HepG2 (cell line): ENCODE measurements around the gene ADH1B. TPM values are rescaled to one million over a fixed set of nuclear protein-coding genes. Genes with fewer than 3 reads are reported as not detected.

Source experiments
- ATAC-seq: fragments of 200-7000 bp; cut with Tn5 transposase; 3 replicates; pipeline ENCODE4 v1.9.1; 2020; ENCODE audit warnings: mild to moderate bottlenecking, moderate library complexity
- BruUV-seq: library from RNA; stranded (reverse); fragments of 400-500 nt; replicated peaks from 2 replicates; lab custom pipeline; 2021; lab: Mats Ljungman, UMichigan
- CTCF ChIA-PET: fragments of 300-600 bp; formaldehyde crosslinking; extraction: SDS; loops from one replicate; lab custom pipeline; 2021; ENCODE audit warnings: low total read pairs, inconsistent platforms, low intra/inter-chr PET ratio; lab: Yijun Ruan, JAX
- POLR2A ChIA-PET: fragments of 350-600 bp; sonication (Branson Sonifier 250); formaldehyde crosslinking; loops from one replicate; lab custom pipeline; 2020; ENCODE audit warnings: antibody characterized with exemption, inconsistent platforms; lab: Yijun Ruan, JAX
- DNase-seq: peaks from one replicate; pipeline ENCODE4 v3.0.0-alpha.2; 2015; ENCODE audit warnings: low spot score
- FAIRE-seq: peaks from 3 replicates; lab custom pipeline; 2011; peaks lifted over from hg19 to GRCh38; lab: Jason Lieb, UNC
- H2AFZ ChIP-seq: one replicate; pipeline ENCODE4 v1.6.1; 2011; ENCODE audit warnings: low read length, inconsistent platforms
- H3K27ac ChIP-seq: fragments of 300-600 bp; 3 replicates; pipeline ENCODE4 v1.8.0; 2011; ENCODE audit warnings: mixed run types, mild to moderate bottlenecking, mixed read lengths, low read length, inconsistent platforms; ENCODE audit not compliant: insufficient read depth; ENCODE audit errors: extremely low read length
- H3K27me3 ChIP-seq, 2 experiments: fragments of 200-600 bp in 1 of 2; 2 replicates in 1 of 2; 3 replicates in 1 of 2; pipeline versions ENCODE4 v1.6.0 to v1.8.0; 2011; ENCODE audit warnings: low read length in 2 of 2, mild to moderate bottlenecking in 2 of 2, moderate library complexity in 2 of 2, inconsistent platforms in 1 of 2; ENCODE audit not compliant: insufficient read depth in 2 of 2, control insufficient read depth in 1 of 2
- H3K36me3 ChIP-seq, 2 experiments: fragments of 200-600 bp in 1 of 2; replicated peaks in 1 of 2; 2 replicates in 1 of 2; 3 replicates in 1 of 2; pipeline versions ENCODE4 v1.5.1 to v1.8.0; 2011; ENCODE audit warnings: low read length in 2 of 2, inconsistent platforms in 1 of 2; ENCODE audit not compliant: insufficient read depth in 2 of 2, control insufficient read depth in 1 of 2
- H3K4me1 ChIP-seq: 2 replicates; pipeline ENCODE4 v1.5.1; 2012; ENCODE audit warnings: low read length, inconsistent platforms; ENCODE audit not compliant: insufficient read depth
- H3K4me2 ChIP-seq: 2 replicates; pipeline ENCODE4 v1.6.0; 2011; ENCODE audit warnings: low read depth, low read length, inconsistent platforms
- H3K4me3 ChIP-seq, 3 experiments: fragments of 200-600 bp in 1 of 3; sonication (generic), shearing (Covaris generic) in 1 of 3; replicated peaks in 1 of 3; 2 replicates each; pipeline ENCODE4 v1.5.1; 2011 to 2016; ENCODE audit warnings: low read length in 3 of 3, inconsistent platforms in 2 of 3, low read depth in 2 of 3, mild to moderate bottlenecking in 2 of 3, control low read depth in 1 of 3, mixed read lengths in 1 of 3; ENCODE audit not compliant: insufficient read depth in 1 of 3
- H3K79me2 ChIP-seq: one replicate; pipeline ENCODE4 v1.6.1; 2011; ENCODE audit warnings: low read length, inconsistent platforms; ENCODE audit not compliant: insufficient read depth
- H3K9ac ChIP-seq: 2 replicates; pipeline ENCODE4 v1.6.0; 2011; ENCODE audit warnings: mild to moderate bottlenecking, low read depth, low read length, inconsistent platforms; ENCODE audit not compliant: insufficient read depth
- H3K9me3 ChIP-seq: 2 replicates; pipeline ENCODE4 v1.5.1; 2012; ENCODE audit warnings: mild to moderate bottlenecking, low read length
- H4K20me1 ChIP-seq: 2 replicates; pipeline ENCODE4 v1.6.0; 2011; ENCODE audit warnings: inconsistent platforms, mild to moderate bottlenecking, low read length, moderate library complexity; ENCODE audit not compliant: insufficient read depth
- HDAC1 ChIP-seq: sonication (generic); formaldehyde crosslinking; IDR thresholded peaks from 2 replicates; pipeline ENCODE4 v1.5.1; 2020; ENCODE audit warnings: mild to moderate bottlenecking, missing genetic modification reagents
- HDAC6 ChIP-seq: fragments of 200-600 bp; sonication (generic); IDR thresholded peaks from 2 replicates; pipeline ENCODE4 v1.7.0; 2017; ENCODE audit warnings: mild to moderate bottlenecking, antibody characterized with exemption, low read length, low read depth
- HNF4G ChIP-seq, 2 experiments: sonication (generic) in 1 of 2; formaldehyde crosslinking in 1 of 2; IDR thresholded peaks; 2 replicates each; pipeline versions ENCODE4 v1.4.0 to v1.6.1; 2011 to 2020; ENCODE audit warnings: borderline replicate concordance in 2 of 2, low read depth in 2 of 2, mild to moderate bottlenecking in 2 of 2, low read length in 1 of 2, missing genetic modification reagents in 1 of 2, moderate library complexity in 1 of 2
- HNRNPH1 ChIP-seq: fragments of 200-400 bp; formaldehyde crosslinking; optimal IDR thresholded peaks from 2 replicates; pipeline ENCODE3; 2017; ENCODE audit warnings: mild to moderate bottlenecking, low read depth, low read length
- PLSCR1 ChIP-seq: sonication (generic); formaldehyde crosslinking; IDR thresholded peaks from 2 replicates; pipeline ENCODE4 v1.5.0; 2020; ENCODE audit warnings: missing genetic modification reagents, mild to moderate bottlenecking, borderline replicate concordance
- REXO4 ChIP-seq: sonication (generic); formaldehyde crosslinking; IDR thresholded peaks from 2 replicates; pipeline ENCODE4 v1.8.0; 2022; ENCODE audit warnings: missing genetic modification reagents, mild to moderate bottlenecking, borderline replicate concordance
- RFX1 ChIP-seq: fragments of 450-650 bp; IDR thresholded peaks from 2 replicates; pipeline ENCODE4 v1.6.1; 2017
- SIN3A ChIP-seq: IDR thresholded peaks from 2 replicates; pipeline ENCODE4 v1.6.1; 2011; ENCODE audit warnings: low read depth, mild to moderate bottlenecking, control low read depth, low read length, borderline replicate concordance
- THAP7 ChIP-seq: sonication (generic); formaldehyde crosslinking; IDR thresholded peaks from 2 replicates; pipeline ENCODE4 v1.8.1; 2023; ENCODE audit warnings: mild to moderate bottlenecking, missing genetic modification reagents
- ZBTB7B ChIP-seq: sonication (generic); formaldehyde crosslinking; IDR thresholded peaks from 2 replicates; pipeline ENCODE4 v1.4.0; 2020; ENCODE audit warnings: missing genetic modification reagents
- ZNF205 ChIP-seq: IDR thresholded peaks from 2 replicates; pipeline ENCODE4 v1.6.1; 2018; ENCODE audit warnings: missing biosample characterization, missing genetic modification reagents
- ZNF513 ChIP-seq: sonication (generic); formaldehyde crosslinking; conservative IDR thresholded peaks from 2 replicates; pipeline ENCODE4 v1.5.0; 2020; ENCODE audit warnings: missing genetic modification reagents
- ZNF572 ChIP-seq: sonication (generic); formaldehyde crosslinking; IDR thresholded peaks from 2 replicates; pipeline ENCODE4 v1.5.1; 2020; ENCODE audit warnings: mild to moderate bottlenecking, missing genetic modification reagents
- WGBS: methylation state at CpG from one replicate; pipeline ENCODE4 v1.1.6; 2017; ENCODE audit warnings: low lambda C conversion rate; 5-methylcytosine and 5-hydroxymethylcytosine counted together
- in situ Hi-C: cut with HindIII; loops from 2 replicates; pipeline ENCODE4 v1.10.0; 2017; ENCODE audit warnings: low pct_unique_long_range_greater_than_20kb; ENCODE audit not compliant: extremely low pct_ligation_motif_present
- intact Hi-C: fragments of 100-400 bp; cut with micrococcal nuclease; formaldehyde crosslinking; loops from one replicate; pipeline ENCODE4 v1.10.0; 2022; ENCODE audit not compliant: unreplicated experiment
- polyA plus RNA-seq, 8 experiments: library from polyadenylated mRNA; depleted of rRNA in 3 of 8; stranded (reverse) in 7 of 8; unstranded in 1 of 8; fragments of >200 nt; fragmentation: Illumina TruSeq in 4 of 8; extraction: Trizol in 4 of 8; gene quantifications; 2 replicates each; pipeline versions ENCODE4 v1.2.1 to v1.2.3, GENCODE V29; 2011 to 2016; ENCODE audit warnings: low read depth in 4 of 8, missing spikeins in 1 of 8, mixed read lengths in 1 of 8; ENCODE audit not compliant: insufficient read depth in 1 of 8
- total RNA-seq, 5 experiments: library from RNA; depleted of rRNA; stranded (reverse); fragments of >200 nt; fragmentation: Illumina TruSeq; extraction: Trizol; gene quantifications; 2 replicates each; pipeline ENCODE4 v1.2.3, GENCODE V29; 2016; ENCODE audit warnings: low read depth in 1 of 5
- TF ChIP-seq, protein P1 (sequence below): sonication (generic); formaldehyde crosslinking; IDR thresholded peaks from 2 replicates; pipeline ENCODE4 v1.4.0; 2020; ENCODE audit warnings: missing genetic modification reagents
- TF ChIP-seq, protein P2 (sequence below): sonication (generic); formaldehyde crosslinking; IDR thresholded peaks from 2 replicates; pipeline ENCODE4 v1.8.1; 2023; ENCODE audit warnings: mild to moderate bottlenecking, missing genetic modification reagents

ADH1B gene
- total and polyA plus RNA-seq, 2 of the 13 experiments (the other 11 are each of a cell fraction or from before 2014, with no cell fraction given): 0.05 to 0.40 TPM

- TF ChIP-seq, protein P1, sequence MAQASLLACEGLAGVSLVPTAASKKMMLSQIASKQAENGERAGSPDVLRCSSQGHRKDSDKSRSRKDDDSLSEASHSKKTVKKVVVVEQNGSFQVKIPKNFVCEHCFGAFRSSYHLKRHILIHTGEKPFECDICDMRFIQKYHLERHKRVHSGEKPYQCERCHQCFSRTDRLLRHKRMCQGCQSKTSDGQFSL: no peak
Measured at GRCh38 chr4:99293357-99293756, 27.8 kb downstream of the ADH1B start (continued).

GRCh38 chr4:99290848-99291786 is 30.1 kb downstream of the ADH1B start, which contains the start of gene ADH1A:
TSS of gene ADH1A (minus strand) at chr4:99290985. CDS start at chr4:99290914, 71 bp downstream.
- Histone ChIP-seq H3K27me3 (no peaks in the 10 kb centered on the region), H2AFZ (no peak within 1 kb of the TSS), H3K4me1 (peaks cover 14% of the 10 kb centered on the region; the same call in 1 of the 2 replicates), H3K9me3 (peaks cover 6% of the 10 kb centered on the region; the same call in 1 of the 2 replicates), H3K4me3 (no peak within 1 kb of the TSS), H3K4me2 (no peak within 1 kb of the TSS), H4K20me1 (no peaks in the 10 kb centered on the region), H3K79me2 (no peaks in the 10 kb centered on the region), H3K27ac (no peak within 1 kb of the TSS), H3K36me3 (no peaks in the 10 kb centered on the region), H3K9ac (no peak within 1 kb of the TSS)
- WGBS: 2% methylated on average over 3 of the region's 3 CpGs
- POLR2A ChIA-PET: no interaction called here
- FAIRE-seq (no peak), ATAC-seq (peak; percentile 77), DNase-seq (no peak)
- CTCF ChIA-PET: no interaction called here
- intact Hi-C loops (no loop called here), in situ Hi-C loops (no loop called here)
- BruUV-seq: no TSS peak
- TF ChIP-seq PLSCR1 (CRISPR knock-in tag): no peak
- TF ChIP-seq HDAC1: 0 out of 2 replicates have a peak, but pooled peaks have one; percentile 11
- no peak for TF ChIP-seq ZNF205 (CRISPR knock-in tag)
- no peak for TF ChIP-seq ZNF513 (CRISPR knock-in tag)
- no peak for TF ChIP-seq ZNF572 (CRISPR knock-in tag)
- no peak for TF ChIP-seq THAP7 (CRISPR knock-in tag)
- TF ChIP-seq HNRNPH1: no peak
- no peak for TF ChIP-seq SIN3A
- TF ChIP-seq ZBTB7B (CRISPR knock-in tag): no peak
- no peak for TF ChIP-seq REXO4
- TF ChIP-seq, protein P2, sequence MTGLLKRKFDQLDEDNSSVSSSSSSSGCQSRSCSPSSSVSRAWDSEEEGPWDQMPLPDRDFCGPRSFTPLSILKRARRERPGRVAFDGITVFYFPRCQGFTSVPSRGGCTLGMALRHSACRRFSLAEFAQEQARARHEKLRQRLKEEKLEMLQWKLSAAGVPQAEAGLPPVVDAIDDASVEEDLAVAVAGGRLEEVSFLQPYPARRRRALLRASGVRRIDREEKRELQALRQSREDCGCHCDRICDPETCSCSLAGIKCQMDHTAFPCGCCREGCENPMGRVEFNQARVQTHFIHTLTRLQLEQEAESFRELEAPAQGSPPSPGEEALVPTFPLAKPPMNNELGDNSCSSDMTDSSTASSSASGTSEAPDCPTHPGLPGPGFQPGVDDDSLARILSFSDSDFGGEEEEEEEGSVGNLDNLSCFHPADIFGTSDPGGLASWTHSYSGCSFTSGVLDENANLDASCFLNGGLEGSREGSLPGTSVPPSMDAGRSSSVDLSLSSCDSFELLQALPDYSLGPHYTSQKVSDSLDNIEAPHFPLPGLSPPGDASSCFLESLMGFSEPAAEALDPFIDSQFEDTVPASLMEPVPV (CRISPR knock-in tag): no peak
- TF ChIP-seq HNF4G (IDR thresholded peaks at IDR 0.05; ENCODE audit: borderline replicate concordance, low read depth, low read length): no peak
- no peak for TF ChIP-seq HNF4G (CRISPR knock-in tag; IDR thresholded peaks at IDR 0.05; ENCODE audit: borderline replicate concordance, low read depth)
- TF ChIP-seq, protein P1: no peak
- TF ChIP-seq HDAC6: no peak
- TF ChIP-seq RFX1: no peak
